Trophoblast cell (in vitro differentiated cells and primary cell): ENCODE measurements around the gene LBH.

ENCODE experiments used
- DNase-seq, 2 donors: peaks; one replicate each; pipeline ENCODE4 v3.0.0-alpha.2; 2016
- H2AFZ ChIP-seq: 2 replicates; pipeline ENCODE4 v1.6.1; 2013; ENCODE audit warnings: low read length, moderate library complexity, mild to moderate bottlenecking; ENCODE audit not compliant: insufficient read depth, poor library complexity
- H2AK5ac ChIP-seq: 2 replicates; pipeline ENCODE4 v1.6.1; 2013; ENCODE audit warnings: mild to moderate bottlenecking, low read length
- H2BK120ac ChIP-seq: 2 replicates; pipeline ENCODE4 v1.6.1; 2013; ENCODE audit warnings: low read length, mild to moderate bottlenecking, moderate library complexity; ENCODE audit not compliant: insufficient read depth, poor library complexity
- H2BK12ac ChIP-seq: 2 replicates; pipeline ENCODE4 v1.6.1; 2013; ENCODE audit warnings: mild to moderate bottlenecking, low read length, moderate library complexity
- H2BK5ac ChIP-seq: 2 replicates; pipeline ENCODE4 v1.6.1; 2013; ENCODE audit warnings: low read length, low read depth, moderate library complexity, mild to moderate bottlenecking; ENCODE audit not compliant: poor library complexity
- H3K14ac ChIP-seq: 2 replicates; pipeline ENCODE4 v1.6.1; 2013; ENCODE audit warnings: mild to moderate bottlenecking, low read length
- H3K18ac ChIP-seq: 2 replicates; pipeline ENCODE4 v1.6.1; 2013; ENCODE audit warnings: mild to moderate bottlenecking, low read length
- H3K23ac ChIP-seq: 2 replicates; pipeline ENCODE4 v1.6.1; 2013; ENCODE audit warnings: low read length
- H3K27ac ChIP-seq: 2 replicates; pipeline ENCODE4 v1.5.1; 2013; ENCODE audit warnings: low read depth, mild to moderate bottlenecking, inconsistent platforms, low read length, moderate library complexity
- H3K27me3 ChIP-seq: 2 replicates; pipeline ENCODE4 v1.6.1; 2013; ENCODE audit warnings: inconsistent platforms, mild to moderate bottlenecking, low read length, moderate library complexity; ENCODE audit not compliant: insufficient read depth
- H3K36me3 ChIP-seq, 2 experiments: 1 replicate in 1 of 2; 2 replicates in 1 of 2; pipeline ENCODE4 v1.6.1; 2013; ENCODE audit warnings: low read length in 2 of 2, mild to moderate bottlenecking in 2 of 2, moderate library complexity in 1 of 2; ENCODE audit not compliant: insufficient read depth in 2 of 2, control insufficient read depth in 1 of 2
- H3K4ac ChIP-seq: 2 replicates; pipeline ENCODE4 v1.6.1; 2013; ENCODE audit warnings: low read depth, mild to moderate bottlenecking, low read length, moderate library complexity
- H3K4me1 ChIP-seq, 2 experiments: 1 replicate in 1 of 2; 2 replicates in 1 of 2; pipeline ENCODE4 v1.6.1; 2013; ENCODE audit warnings: low read length in 2 of 2, mild to moderate bottlenecking in 2 of 2, moderate library complexity in 1 of 2; ENCODE audit not compliant: insufficient read depth in 2 of 2, control insufficient read depth in 1 of 2
- H3K4me2 ChIP-seq: 2 replicates; pipeline ENCODE4 v1.6.1; 2013; ENCODE audit warnings: inconsistent platforms, mild to moderate bottlenecking, low read length, moderate library complexity
- H3K4me3 ChIP-seq: 2 replicates; pipeline ENCODE4 v1.5.1; 2013; ENCODE audit warnings: mild to moderate bottlenecking, low read depth, low read length, inconsistent platforms
- H3K79me1 ChIP-seq: one replicate; pipeline ENCODE4 v1.6.1; 2013; ENCODE audit warnings: low read length
- H3K79me2 ChIP-seq: 2 replicates; pipeline ENCODE4 v1.6.1; 2013; ENCODE audit warnings: low read length, mild to moderate bottlenecking; ENCODE audit not compliant: control insufficient read depth, insufficient read depth, poor library complexity
- H3K9ac ChIP-seq: 2 replicates; pipeline ENCODE4 v1.6.1; 2013; ENCODE audit warnings: mild to moderate bottlenecking, low read length
- H3K9me3 ChIP-seq: 2 replicates; pipeline ENCODE4 v1.6.1; 2013; ENCODE audit warnings: low read depth, mild to moderate bottlenecking, control low read depth, inconsistent platforms, low read length; ENCODE audit not compliant: insufficient read depth
- H4K12ac ChIP-seq: 2 replicates; pipeline ENCODE4 v1.6.1; 2013; ENCODE audit warnings: low read depth, mild to moderate bottlenecking, low read length, moderate library complexity
- H4K8ac ChIP-seq: 2 replicates; pipeline ENCODE4 v1.6.1; 2013; ENCODE audit warnings: low read depth, mild to moderate bottlenecking, low read length, moderate library complexity
- H4K91ac ChIP-seq: one replicate; pipeline ENCODE4 v1.6.1; 2013; ENCODE audit warnings: low read depth, mild to moderate bottlenecking, low read length, moderate library complexity
- WGBS: extraction: QIAGEN DNeasy Blood & Tissue Kit; methylation state at CpG from one replicate; pipeline ENCODE4 v1.1.7; 2013; ENCODE audit warnings: missing lambda C conversion rate; ENCODE audit not compliant: insufficient read length, insufficient coverage; ENCODE audit errors: extremely low coverage; 5-methylcytosine and 5-hydroxymethylcytosine counted together

The LBH gene

DNA sequence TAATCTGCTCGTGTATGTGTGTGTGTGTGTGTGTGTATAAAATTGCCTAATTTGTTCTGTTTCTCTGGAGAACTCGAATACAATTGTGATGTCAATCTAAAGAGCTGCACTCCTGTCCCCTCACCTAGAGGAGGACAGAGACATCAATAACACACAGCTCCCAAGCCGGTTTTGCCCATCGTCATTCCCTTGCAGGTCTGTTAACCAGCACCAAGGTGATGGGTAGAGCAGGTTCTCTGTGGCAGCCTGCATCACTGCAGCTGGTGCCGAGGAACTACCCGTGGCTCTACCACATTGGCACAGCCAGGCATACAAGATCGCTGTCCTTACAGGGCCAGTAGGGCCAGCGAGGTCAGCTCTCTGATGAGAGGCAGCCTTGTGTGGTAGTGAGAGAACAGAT lies 41.0 kb downstream of the LBH start:
- Histone ChIP-seq H3K14ac (no peak overlapping the region), H3K4ac (no peak overlapping the region), H3K9ac (no peak overlapping the region), H2AFZ (no peak overlapping the region), H3K9me3 (no peaks in the 10 kb centered on the region), H3K79me1 (no peaks in the 10 kb centered on the region), H3K18ac (no peak overlapping the region), H3K27me3 (no peaks in the 10 kb centered on the region), H3K4me3 (no peak overlapping the region), H3K4me1 (peaks cover 8 to 9% of the 10 kb centered on the region in 2 experiments), H3K36me3 (no peaks in the 10 kb centered on the region), H2BK120ac (no peak overlapping the region), H4K8ac (no peak overlapping the region), H4K12ac (no peak overlapping the region), H3K79me2 (no peaks in the 10 kb centered on the region), H3K27ac (no peak overlapping the region), H3K23ac (no peak overlapping the region), H2AK5ac (no peak overlapping the region), H3K4me2 (no peak overlapping the region), H2BK12ac (no peak overlapping the region), H2BK5ac (no peak overlapping the region), H4K91ac (no peak overlapping the region)
- DNase-seq, result peak; percentile 16 to 43
- whole genome bisulfite sequencing, result no CpG with 5 or more reads among the region's 8 CpGs

DNA sequence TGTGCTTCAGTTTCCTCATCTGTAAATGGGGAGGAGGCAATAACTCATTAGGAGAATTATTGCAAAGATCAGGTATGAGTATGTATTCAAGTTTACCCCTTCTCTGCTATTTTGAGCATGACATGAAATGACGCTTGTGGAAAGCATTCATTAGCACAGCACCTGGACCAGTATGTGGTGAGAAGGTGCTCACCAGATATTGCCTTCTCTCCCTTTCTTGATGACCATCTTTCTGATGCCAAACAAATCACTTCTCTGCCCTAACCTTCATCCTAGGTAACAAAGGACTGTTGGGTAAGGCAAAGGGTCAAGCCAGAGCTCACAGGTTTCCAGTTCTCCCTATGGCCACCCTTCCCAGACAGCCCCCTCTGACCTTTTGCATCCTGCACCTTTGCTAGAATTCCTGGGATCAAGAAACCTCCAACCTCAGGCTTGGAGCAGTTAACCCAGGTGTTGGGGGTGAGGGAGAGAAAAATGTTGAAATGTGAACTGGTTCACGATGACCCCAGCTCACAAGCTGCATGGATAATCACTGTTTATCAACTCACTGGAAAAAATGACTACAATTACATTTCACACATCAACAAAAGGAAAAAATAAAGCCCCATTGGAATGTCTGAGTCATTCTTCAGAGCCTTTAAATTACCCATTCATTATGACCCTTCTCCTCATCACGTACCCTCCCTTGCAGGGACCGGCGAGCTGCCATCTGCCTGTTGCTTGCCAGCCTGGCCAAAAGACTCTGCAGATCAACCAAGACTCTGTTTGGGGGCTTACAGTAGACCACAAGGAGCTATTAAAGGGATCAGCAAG lies 41.6 kb downstream of the LBH start:
- Histone ChIP-seq H4K91ac (no peak overlapping the region), H3K18ac (no peak overlapping the region), H3K23ac (no peak overlapping the region), H2BK5ac (no peak overlapping the region), H3K9ac (no peak overlapping the region), H3K27me3 (no peaks in the 10 kb centered on the region), H2BK120ac (no peak overlapping the region), H3K27ac (no peak overlapping the region), H3K4me2 (no peak overlapping the region), H4K12ac (no peak overlapping the region), H2AFZ (no peak overlapping the region), H3K79me2 (no peaks in the 10 kb centered on the region), H3K4ac (no peak overlapping the region), H3K36me3 (no peaks in the 10 kb centered on the region), H2AK5ac (no peak overlapping the region), H2BK12ac (no peak overlapping the region), H4K8ac (no peak overlapping the region), H3K79me1 (no peaks in the 10 kb centered on the region), H3K4me3 (no peak overlapping the region), H3K14ac (no peak overlapping the region), H3K4me1 (peaks cover 8 to 9% of the 10 kb centered on the region in 2 experiments), H3K9me3 (no peaks in the 10 kb centered on the region)
- peak; percentile 33 to 85 for DNase-seq
- WGBS, result no CpG with 5 or more reads among the region's 5 CpGs

DNA sequence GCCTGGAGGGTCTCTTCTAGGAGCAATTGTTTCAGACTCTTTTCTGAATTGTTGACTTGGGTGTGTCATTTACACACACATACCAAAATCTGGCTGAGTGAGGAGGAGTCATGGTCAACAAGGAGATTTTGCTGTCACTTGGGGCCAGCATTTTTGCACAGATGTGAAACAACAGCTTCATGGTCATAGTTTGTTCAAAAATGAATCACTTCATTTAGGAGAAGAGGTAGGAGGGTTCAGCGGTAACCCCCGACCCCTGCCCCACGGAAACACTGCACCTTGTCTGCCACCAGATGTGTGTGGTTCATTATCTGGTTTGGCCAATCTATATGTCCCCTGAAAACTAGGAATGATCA lies 42.2 kb downstream of the LBH start:
- no peak overlapping the region for H3K4me2 ChIP-seq
- no peak overlapping the region for H4K8ac ChIP-seq
- no peak overlapping the region for H2AFZ ChIP-seq
- H3K4me3 ChIP-seq, result no peak overlapping the region
- H2BK5ac ChIP-seq, result no peak overlapping the region
- peak; percentile 69 to 79 for DNase-seq
- H3K27me3 ChIP-seq, result no peaks in the 10 kb centered on the region
- H3K36me3 ChIP-seq, result no peaks in the 10 kb centered on the region
- WGBS, result no CpG with 5 or more reads among the region's 3 CpGs
- H3K27ac ChIP-seq, result no peak overlapping the region
- no peak overlapping the region for H2BK120ac ChIP-seq
- no peak overlapping the region for H3K23ac ChIP-seq
- no peak overlapping the region for H3K4ac ChIP-seq
- H3K18ac ChIP-seq, result no peak overlapping the region
- H4K91ac ChIP-seq, result no peak overlapping the region
- no peaks in the 10 kb centered on the region for H3K79me1 ChIP-seq
- H3K4me1 ChIP-seq, result peaks cover 8 to 9% of the 10 kb centered on the region in 2 experiments
- H2BK12ac ChIP-seq, result no peak overlapping the region
- H2AK5ac ChIP-seq, result no peak overlapping the region
- H3K79me2 ChIP-seq, result no peaks in the 10 kb centered on the region
- no peak overlapping the region for H4K12ac ChIP-seq
- H3K14ac ChIP-seq, result no peak overlapping the region
- H3K9me3 ChIP-seq, result no peaks in the 10 kb centered on the region
- no peak overlapping the region for H3K9ac ChIP-seq

DNA sequence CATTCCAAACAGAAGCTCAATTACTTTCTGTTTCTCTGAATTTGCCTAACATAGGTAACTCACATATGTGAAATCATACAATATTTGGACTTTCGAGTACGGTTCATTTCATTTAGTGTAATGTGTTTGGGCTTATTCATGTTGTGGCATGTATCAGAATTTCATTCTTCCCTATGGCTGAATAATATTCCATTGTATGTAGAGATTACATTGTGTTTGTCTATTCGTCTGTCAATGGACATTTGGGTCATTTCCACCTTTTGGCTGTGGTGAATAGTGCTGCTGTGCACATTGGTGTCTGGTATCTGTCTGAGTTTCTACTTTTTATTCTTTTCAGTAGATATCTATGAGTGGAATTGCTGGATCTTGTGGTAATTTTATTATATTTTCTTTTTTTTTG lies 43.9 kb downstream of the LBH start:
- no CpG with 5 or more reads among the region's 3 CpGs for WGBS
- no peaks in the 10 kb centered on the region for H3K9me3 ChIP-seq

More for the DNA sequence above, 43.9 kb downstream of the LBH start:
- Histone ChIP-seq H2BK5ac (no peak overlapping the region), H2BK12ac (no peak overlapping the region), H3K27me3 (no peaks in the 10 kb centered on the region), H3K18ac (no peak overlapping the region), H3K23ac (no peak overlapping the region), H4K8ac (no peak overlapping the region), H3K4me2 (no peak overlapping the region), H3K27ac (no peak overlapping the region), H2AK5ac (no peak overlapping the region), H3K79me2 (no peaks in the 10 kb centered on the region), H2AFZ (no peak overlapping the region), H3K36me3 (no peaks in the 10 kb centered on the region), H4K91ac (no peak overlapping the region), H2BK120ac (no peak overlapping the region), H3K14ac (no peak overlapping the region), H4K12ac (no peak overlapping the region), H3K79me1 (no peaks in the 10 kb centered on the region), H3K4me1 (peaks cover 8 to 9% of the 10 kb centered on the region in 2 experiments), H3K4ac (no peak overlapping the region), H3K9ac (no peak overlapping the region), H3K4me3 (no peak overlapping the region)
- DNase-seq, result no peak
